Activated CD4-positive, alpha-beta T cell treated with anti-CD3 and anti-CD28 coated beads for 24 hours (primary cell): Measurements from ENCODE around the gene PGF.

Experiments
- DNase-seq, 2 donors: peaks; one replicate each; pipeline ENCODE4 v3.0.0-alpha.2; 2020; ENCODE audit warnings: low read depth in 2 of 2

PGF gene

GRCh38 chr14:74919421-74920165 lies 35.8 kb downstream of the PGF start:
- DNase-seq = no peak

- DNase-seq = no peak
Observed at GRCh38 chr14:74918380-74918779, 37.0 kb downstream of the PGF start.

GRCh38 chr14:74917646-74918081 lies 37.7 kb downstream of the PGF start:
- no peak for DNase-seq

- no peak for DNase-seq
Observed at GRCh38 chr14:74917178-74917543, 38.2 kb downstream of the PGF start.

- DNase-seq = no peak
Observed at GRCh38 chr14:74915826-74916225, 39.6 kb downstream of the PGF start.

- DNase-seq = no peak
Observed at GRCh38 chr14:74915426-74915825, 40.0 kb downstream of the PGF start.

GRCh38 chr14:74913986-74914573 lies 41.3 kb downstream of the PGF start:
- DNase-seq = no peak

- DNase-seq = no peak
Observed at GRCh38 chr14:74913393-74913910, 41.9 kb downstream of the PGF start.

- DNase-seq = no peak
Observed at GRCh38 chr14:74912801-74913200, 42.6 kb downstream of the PGF start.

- DNase-seq = no peak
Observed at GRCh38 chr14:74912111-74912510, 43.3 kb downstream of the PGF start.

GRCh38 chr14:74911704-74912103 lies 43.7 kb downstream of the PGF start:
- DNase-seq = no peak

- no peak for DNase-seq
Observed at GRCh38 chr14:74911221-74911620, 44.2 kb downstream of the PGF start.

GRCh38 chr14:74910556-74910955 lies 44.8 kb downstream of the PGF start:
- no peak for DNase-seq

GRCh38 chr14:74909911-74910310 lies 45.5 kb downstream of the PGF start:
- DNase-seq = no peak

GRCh38 chr14:74909501-74909900 lies 45.9 kb downstream of the PGF start:
- DNase-seq = no peak

GRCh38 chr14:74908861-74909341 lies 46.5 kb downstream of the PGF start:
- DNase-seq = no peak

- no peak for DNase-seq
Observed at GRCh38 chr14:74907744-74908143, 47.7 kb downstream of the PGF start.

- no peak for DNase-seq
Observed at GRCh38 chr14:74906925-74907521, 48.4 kb downstream of the PGF start.

- peak; percentile 76 to 80 for DNase-seq
Observed at GRCh38 chr14:74905595-74906142, 49.7 kb downstream of the PGF start.

- no peak for DNase-seq
Observed at GRCh38 chr14:74904635-74905503, 50.5 kb downstream of the PGF start.

GRCh38 chr14:74902941-74903705 lies 52.3 kb downstream of the PGF start:
- no peak for DNase-seq
